Measurements from ENCODE around the gene HIP1R. TPM values are rescaled to one million over a fixed set of nuclear protein-coding genes. Genes with fewer than 3 reads are reported as not detected.
"Not testable (repeated sequence)": the region's sequence is repeated elsewhere in the genome, so short reads cannot be mapped to it uniquely, and the experiment has no call there.

The HIP1R gene
- total RNA-seq, 1 donor: 76.3 TPM

GRCh38 chr12:122895320-122895703 lies 60.1 kb downstream of the HIP1R start:
- H3K27me3 ChIP-seq (ENCODE audit: insufficient read depth, low read length): no peaks in the 10 kb centered on the region
- peaks cover 92% of the 10 kb centered on the region for H3K4me1 ChIP-seq (ENCODE audit: insufficient read depth, low read length)
- H3K9me3 ChIP-seq (ENCODE audit: low read depth, low read length): no peaks in the 10 kb centered on the region
- peak overlapping the region; percentile 93 for H3K4me3 ChIP-seq (ENCODE audit: low read length)

DNA sequence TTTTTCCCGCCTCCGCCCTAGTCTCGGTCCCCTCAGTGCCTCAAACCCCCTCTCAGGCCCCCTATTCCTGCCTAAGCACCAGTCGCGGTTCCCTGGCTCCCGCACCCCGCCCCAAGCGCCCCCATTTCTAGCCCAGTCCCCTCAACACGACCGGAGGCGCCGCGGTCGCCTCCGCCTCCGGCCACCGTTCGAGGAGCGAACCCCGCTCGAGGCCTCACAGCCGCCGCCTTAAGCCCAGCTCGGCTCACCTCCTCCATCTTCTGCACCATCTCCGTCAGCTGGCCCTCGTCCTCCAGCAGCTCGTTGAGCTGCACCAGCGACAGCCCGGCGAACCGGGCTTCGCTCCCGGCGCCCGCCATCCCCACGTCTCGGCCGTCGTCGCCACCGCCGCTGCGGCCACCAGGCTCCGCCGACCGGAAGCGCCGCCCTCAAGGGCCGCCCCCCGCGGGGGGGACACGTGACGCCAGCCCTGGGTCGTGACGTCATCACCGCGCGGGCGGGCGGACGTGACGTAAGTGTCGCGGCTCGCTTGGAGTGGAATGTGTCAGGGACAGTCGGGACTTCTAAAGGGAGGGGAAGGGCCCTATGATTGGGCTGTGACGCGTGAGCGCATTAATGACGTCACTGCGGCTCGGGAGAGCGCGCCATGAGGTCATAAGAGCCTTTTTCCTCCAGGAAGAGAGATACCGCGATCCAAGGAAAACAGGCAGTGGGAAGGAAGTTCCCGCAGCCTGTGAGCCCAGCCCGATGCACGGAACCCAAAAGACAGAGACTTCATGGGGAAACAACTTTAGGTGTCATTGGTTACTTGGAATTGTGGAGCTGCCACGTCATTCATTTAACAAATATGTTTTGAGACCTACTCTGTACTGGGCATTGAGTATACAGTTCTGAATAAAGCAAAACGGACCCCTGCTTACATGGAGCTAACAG lies 60.7 kb downstream of the HIP1R start, which contains the start of gene VPS37B:
Gene VPS37B (minus strand): TSS at position 421 of the 933 bp plus-strand sequence. CDS start 62 bp downstream, at position 359.
- Histone ChIP-seq H3K4me1 (ENCODE audit: insufficient read depth, low read length) (peaks cover 92% of the 10 kb centered on the region), H3K27me3 (ENCODE audit: insufficient read depth, low read length) (no peaks in the 10 kb centered on the region)

DNA sequence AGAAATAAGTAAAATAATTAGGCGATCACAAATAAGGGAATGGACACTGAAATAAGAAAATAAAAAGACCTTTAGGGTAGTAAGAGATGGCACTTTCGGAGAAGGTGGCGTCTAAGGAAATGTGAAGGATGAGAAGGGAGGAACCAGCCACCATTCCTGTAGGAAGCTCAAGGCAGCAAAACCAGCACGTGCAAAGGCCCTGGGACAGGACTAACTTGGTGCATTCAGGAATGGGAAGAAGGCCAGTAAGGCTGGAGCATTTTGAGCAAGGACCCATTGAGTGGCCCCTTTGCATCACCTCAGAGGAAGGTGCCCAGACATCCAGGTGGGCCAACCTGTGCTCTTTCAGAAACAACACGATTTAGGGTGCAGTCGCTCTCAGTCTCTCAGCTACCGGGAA lies 61.4 kb downstream of the HIP1R start:
- H3K4me3 ChIP-seq (ENCODE audit: low read length): no peak overlapping the region
- no peaks in the 10 kb centered on the region for H3K9me3 ChIP-seq (ENCODE audit: low read depth, low read length)

More for the DNA sequence above, 60.7 kb downstream of the HIP1R start, which contains the start of gene VPS37B:
- Histone ChIP-seq H3K9me3 (ENCODE audit: low read depth, low read length) (no peaks in the 10 kb centered on the region), H3K4me3 (ENCODE audit: low read length) (peak within 1 kb of the TSS; percentile 93)

DNA sequence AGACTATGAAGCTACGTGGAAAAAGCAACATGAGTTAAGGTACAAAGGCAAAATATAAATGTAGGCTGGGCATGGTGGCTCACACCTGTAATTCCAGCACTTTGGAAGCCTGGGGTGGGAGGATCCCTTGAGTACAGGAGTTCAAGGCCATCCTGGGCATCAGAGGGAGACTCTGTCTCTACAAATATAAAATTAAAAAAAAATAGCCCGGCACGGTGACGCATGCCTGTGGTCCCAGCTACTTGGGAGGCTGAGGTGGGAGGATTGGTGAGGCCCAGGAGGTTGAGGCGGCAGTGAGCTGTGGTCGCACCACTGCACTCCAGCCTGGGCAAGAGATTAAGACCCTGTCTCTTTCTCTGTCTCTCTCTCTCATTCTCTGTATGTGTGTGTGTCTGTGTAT lies 64.6 kb downstream of the HIP1R start:
- Histone ChIP-seq H3K9me3 (ENCODE audit: low read depth, low read length) (no peaks in the 10 kb centered on the region), H3K4me3 (ENCODE audit: low read length) (no peak overlapping the region), H3K27me3 (ENCODE audit: insufficient read depth, low read length) (no peaks in the 10 kb centered on the region), H3K4me1 (ENCODE audit: insufficient read depth, low read length) (peaks cover 84% of the 10 kb centered on the region)

More for the DNA sequence above, 61.4 kb downstream of the HIP1R start:
- H3K27me3 ChIP-seq (ENCODE audit: insufficient read depth, low read length): no peaks in the 10 kb centered on the region
- H3K4me1 ChIP-seq (ENCODE audit: insufficient read depth, low read length): peaks cover 91% of the 10 kb centered on the region

GRCh38 chr12:122902854-122903692 lies 67.8 kb downstream of the HIP1R start:
- no peak overlapping the region for H3K4me3 ChIP-seq (ENCODE audit: low read length)
- peaks cover 63% of the 10 kb centered on the region for H3K4me1 ChIP-seq (ENCODE audit: insufficient read depth, low read length)
- H3K9me3 ChIP-seq (ENCODE audit: low read depth, low read length): no peaks in the 10 kb centered on the region
- H3K27me3 ChIP-seq (ENCODE audit: insufficient read depth, low read length): no peaks in the 10 kb centered on the region

GRCh38 chr12:122903693-122904034 lies 68.4 kb downstream of the HIP1R start:
- Histone ChIP-seq H3K4me1 (ENCODE audit: insufficient read depth, low read length) (peaks cover 57% of the 10 kb centered on the region), H3K9me3 (ENCODE audit: low read depth, low read length) (no peaks in the 10 kb centered on the region), H3K27me3 (ENCODE audit: insufficient read depth, low read length) (no peaks in the 10 kb centered on the region), H3K4me3 (ENCODE audit: low read length) (no peak overlapping the region)

GRCh38 chr12:122905258-122905657 lies 70.0 kb downstream of the HIP1R start:
- peaks cover 42% of the 10 kb centered on the region for H3K4me1 ChIP-seq (ENCODE audit: insufficient read depth, low read length)
- H3K27me3 ChIP-seq (ENCODE audit: insufficient read depth, low read length); H3K4me3 ChIP-seq (ENCODE audit: low read length); H3K9me3 ChIP-seq (ENCODE audit: low read depth, low read length): not testable (repeated sequence)

GRCh38 chr12:122908915-122909314 lies 73.7 kb downstream of the HIP1R start:
- H3K27me3 ChIP-seq (ENCODE audit: insufficient read depth, low read length): no peaks in the 10 kb centered on the region
- no peaks in the 10 kb centered on the region for H3K9me3 ChIP-seq (ENCODE audit: low read depth, low read length)
- no peak overlapping the region for H3K4me3 ChIP-seq (ENCODE audit: low read length)
- H3K4me1 ChIP-seq (ENCODE audit: insufficient read depth, low read length): peaks cover 11% of the 10 kb centered on the region

GRCh38 chr12:122909442-122910288 lies 74.4 kb downstream of the HIP1R start:
- no peaks in the 10 kb centered on the region for H3K27me3 ChIP-seq (ENCODE audit: insufficient read depth, low read length)
- no peak overlapping the region for H3K4me3 ChIP-seq (ENCODE audit: low read length)
- no peaks in the 10 kb centered on the region for H3K9me3 ChIP-seq (ENCODE audit: low read depth, low read length)
- H3K4me1 ChIP-seq (ENCODE audit: insufficient read depth, low read length): peaks cover 5% of the 10 kb centered on the region

Other genes starting within 250 kb of the HIP1R start
- 15.4 TPM for gene HCAR2, start 132.1 kb upstream of the HIP1R start, total RNA-seq
- gene HCAR3, start 118.6 kb upstream of the HIP1R start, total RNA-seq: 25.9 TPM
- gene HCAR1, start 104.6 kb upstream of the HIP1R start, total RNA-seq: not detected
- gene DENR, start 82.6 kb upstream of the HIP1R start, total RNA-seq: 23.0 TPM
- 2.5 TPM for gene CCDC62, start 60.9 kb upstream of the HIP1R start, total RNA-seq
- gene VPS37B, start 60.7 kb downstream of the HIP1R start, total RNA-seq: 78.3 TPM
- 2.1 TPM for gene ABCB9, start 131.0 kb downstream of the HIP1R start, total RNA-seq
- 4.5 TPM for gene OGFOD2, start 139.8 kb downstream of the HIP1R start, total RNA-seq
- gene ARL6IP4, start 145.2 kb downstream of the HIP1R start, total RNA-seq: 123 TPM